Mammary epithelial cell (primary cell): Measurements from ENCODE around the gene GLI1.

Experiments
- CTCF ChIP-seq, 2 donors: IDR thresholded peaks in 1 of 2; conservative IDR thresholded peaks in 1 of 2; 2 replicates each; pipeline ENCODE4 v1.5.1; 2011 to 2012; ENCODE audit warnings: inconsistent platforms in 2 of 2, low read length in 2 of 2, mild to moderate bottlenecking in 2 of 2, control low read depth in 1 of 2, low read depth in 1 of 2; ENCODE audit not compliant: insufficient read depth in 1 of 2; ENCODE audit errors: extremely low read depth in 1 of 2
- EZH2 ChIP-seq: IDR thresholded peaks from 2 replicates; pipeline ENCODE4 v1.6.1; 2012; ENCODE audit warnings: low read length, inconsistent platforms, borderline replicate concordance

- no peak for TF ChIP-seq CTCF (conservative IDR thresholded peaks at IDR 0.05 in 1 of 2, IDR thresholded peaks at IDR 0.05 in 1 of 2; ENCODE audit: extremely low read depth in 1 of 2, insufficient read depth in 1 of 2, low read depth in 1 of 2, low read length in 2 of 2)
- TF ChIP-seq EZH2, result no peak
These were observed 44.5 kb upstream of the GLI1 start for GRCh38 chr12:57415088-57415487.
